Stomach (tissue), 9 donors: ENCODE results near the gene OBSL1. TPM values are rescaled to one million over a fixed set of nuclear protein-coding genes. Genes with fewer than 3 reads are reported as not detected.

Experiments
- DNase-seq, 2 donors: peaks; one replicate each; pipeline versions ENCODE4 v3.0.0 to v3.0.0-alpha.2; 2013 to 2019
- H3K27ac ChIP-seq, 5 donors: fragments of 200-600 bp in 4 of 5; sonication (generic) in 4 of 5; one replicate each; pipeline ENCODE4 v1.5.1; 2013 to 2019; ENCODE audit warnings: mild to moderate bottlenecking in 1 of 5, moderate library complexity in 1 of 5
- H3K27me3 ChIP-seq, 3 donors: fragments of 200-600 bp; sonication (generic); one replicate each; pipeline ENCODE4 v1.5.1; 2017 to 2019; ENCODE audit warnings: mixed run types in 1 of 3
- H3K36me3 ChIP-seq, 4 donors: fragments of 200-600 bp; sonication (generic); 1 replicate in 3 of 4; 2 replicates in 1 of 4; pipeline ENCODE4 v1.5.1; 2016 to 2019
- H3K4me1 ChIP-seq, 4 donors: fragments of 200-600 bp; sonication (generic); one replicate each; pipeline ENCODE4 v1.5.1; 2016 to 2019
- H3K4me3 ChIP-seq, 4 donors: fragments of 200-600 bp; sonication (generic) in 3 of 4; one replicate each; pipeline ENCODE4 v1.5.1; 2016 to 2019; ENCODE audit warnings: mild to moderate bottlenecking in 1 of 4
- H3K9me3 ChIP-seq, 4 donors: fragments of 200-600 bp; sonication (generic); one replicate each; pipeline ENCODE4 v1.5.1; 2016 to 2019
- EP300 ChIP-seq: sonication (generic); formaldehyde crosslinking; IDR thresholded peaks from one replicate; pipeline ENCODE4 v1.6.1; 2017; ENCODE audit warnings: antibody characterized with exemption
- POLR2A ChIP-seq, 4 donors: fragments of 450-650 bp; IDR thresholded peaks; one replicate each; pipeline ENCODE4 v1.6.1; 2016; ENCODE audit warnings: antibody characterized with exemption in 4 of 4, control low read depth in 2 of 4, mild to moderate bottlenecking in 1 of 4, moderate library complexity in 1 of 4
- POLR2AphosphoS5 ChIP-seq, 3 donors: sonication (generic); formaldehyde crosslinking; IDR thresholded peaks; one replicate each; pipeline ENCODE4 v1.6.1; 2016; ENCODE audit warnings: antibody characterized with exemption in 3 of 3
- WGBS, 5 donors: extraction: QIAGEN DNeasy Blood & Tissue Kit in 3 of 5; methylation state at CpG; one replicate each; pipeline versions ENCODE4 v1.1.5 to v1.1.7; 2013 to 2018; 5-methylcytosine and 5-hydroxymethylcytosine counted together
- intact Hi-C: fragments of 100-400 bp; cut with DNase I; formaldehyde crosslinking; loops from one replicate; pipeline ENCODE4 v1.15.1; 2023; ENCODE audit warnings: low total_unique reads
- polyA plus RNA-seq, 3 donors: library from polyadenylated mRNA; stranded (reverse); fragments of 200-250 nt; gene quantifications; one replicate each; pipeline ENCODE4 v1.2.3, GENCODE V29; 2013
- total RNA-seq, 5 donors: library from RNA; depleted of rRNA; stranded (reverse); fragments of >200 nt; gene quantifications; one replicate each; pipeline versions ENCODE4 v1.1.0 to v1.2.3, GENCODE V29; 2014 to 2016
- TF ChIP-seq, protein P1 (sequence below), 7 experiments: fragments of 450-650 bp in 4 of 7; fragments of 200-600 bp in 3 of 7; sonication (generic) in 3 of 7; IDR thresholded peaks; one replicate each; pipeline ENCODE4 v1.5.1; 2016 to 2019; ENCODE audit warnings: antibody characterized with exemption in 7 of 7, control low read depth in 2 of 7, mild to moderate bottlenecking in 1 of 7
- donor health status: healthy with polysubstance abuse.
- donor health status: Bipolar disorder and iron deficiency.
- donor health status: healthy.

OBSL1 gene
- total and polyA plus RNA-seq, 8 donors = 19.8 to 62.1 (median 41.5) TPM

DNA sequence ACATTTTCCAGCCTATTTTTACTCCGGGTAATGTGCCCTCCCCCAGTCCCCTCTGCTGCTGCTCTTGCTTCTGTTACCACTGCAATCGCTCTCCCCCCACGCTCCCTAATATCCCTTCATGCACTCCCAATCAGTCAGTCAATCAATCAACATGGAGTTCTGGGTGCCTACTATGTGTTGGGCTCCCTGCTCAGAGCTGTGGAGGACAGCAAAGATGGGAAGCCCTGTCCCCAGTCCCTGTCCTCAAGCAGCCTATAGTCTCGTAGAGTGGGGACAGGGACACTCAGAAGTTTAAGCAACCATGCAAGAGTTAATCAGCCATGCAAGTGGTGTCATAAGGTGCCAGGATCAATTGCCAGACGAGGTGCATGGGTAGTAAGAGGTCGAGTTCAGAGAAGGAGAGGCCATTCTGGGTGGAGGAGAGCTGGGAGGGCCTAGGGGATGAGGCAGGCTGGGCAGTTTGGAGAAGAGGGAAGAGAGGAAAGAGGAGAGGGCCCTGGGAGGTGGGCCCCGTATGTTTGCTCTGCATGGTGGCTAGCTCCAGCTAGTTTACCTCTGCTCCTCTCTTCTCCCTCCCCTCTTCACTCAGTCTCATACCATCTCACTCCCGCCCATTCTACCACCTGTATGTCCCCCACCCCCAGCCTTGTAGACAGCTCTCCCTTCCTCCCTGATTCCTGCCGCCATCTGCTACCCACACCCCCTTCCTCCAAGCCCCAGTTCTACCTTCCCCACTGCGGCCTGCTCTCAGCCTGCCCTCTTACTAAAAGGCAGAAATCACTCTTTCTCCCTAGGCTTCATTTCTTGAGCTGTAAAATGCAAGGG is 53.2 kb downstream of the OBSL1 start:
- intact Hi-C loops = no loop called here
- H3K36me3 ChIP-seq = no peaks in the 10 kb centered on the region
- TF ChIP-seq POLR2AphosphoS5 (IDR thresholded peaks at IDR 0.05) (no peak), EP300 (no peak), POLR2A (IDR thresholded peaks at IDR 0.05) (no peak)
- TF ChIP-seq, protein P1, sequence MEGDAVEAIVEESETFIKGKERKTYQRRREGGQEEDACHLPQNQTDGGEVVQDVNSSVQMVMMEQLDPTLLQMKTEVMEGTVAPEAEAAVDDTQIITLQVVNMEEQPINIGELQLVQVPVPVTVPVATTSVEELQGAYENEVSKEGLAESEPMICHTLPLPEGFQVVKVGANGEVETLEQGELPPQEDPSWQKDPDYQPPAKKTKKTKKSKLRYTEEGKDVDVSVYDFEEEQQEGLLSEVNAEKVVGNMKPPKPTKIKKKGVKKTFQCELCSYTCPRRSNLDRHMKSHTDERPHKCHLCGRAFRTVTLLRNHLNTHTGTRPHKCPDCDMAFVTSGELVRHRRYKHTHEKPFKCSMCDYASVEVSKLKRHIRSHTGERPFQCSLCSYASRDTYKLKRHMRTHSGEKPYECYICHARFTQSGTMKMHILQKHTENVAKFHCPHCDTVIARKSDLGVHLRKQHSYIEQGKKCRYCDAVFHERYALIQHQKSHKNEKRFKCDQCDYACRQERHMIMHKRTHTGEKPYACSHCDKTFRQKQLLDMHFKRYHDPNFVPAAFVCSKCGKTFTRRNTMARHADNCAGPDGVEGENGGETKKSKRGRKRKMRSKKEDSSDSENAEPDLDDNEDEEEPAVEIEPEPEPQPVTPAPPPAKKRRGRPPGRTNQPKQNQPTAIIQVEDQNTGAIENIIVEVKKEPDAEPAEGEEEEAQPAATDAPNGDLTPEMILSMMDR (IDR thresholded peaks at IDR 0.05) = no peak
- no peak overlapping the region for H3K27ac ChIP-seq
- DNase-seq = no peak
- no peaks in the 10 kb centered on the region for H3K9me3 ChIP-seq
- H3K4me3 ChIP-seq = no peak overlapping the region
- 53 to 61% (median 55%) methylated on average over 10 of the region's 10 CpGs for WGBS, 5 donors
- peaks cover 13 to 32% (median 30%) of the 10 kb centered on the region in 4 donors for H3K4me1 ChIP-seq
- peaks cover 0 to 94% (median 78%) of the 10 kb centered on the region in 3 donors for H3K27me3 ChIP-seq

DNA sequence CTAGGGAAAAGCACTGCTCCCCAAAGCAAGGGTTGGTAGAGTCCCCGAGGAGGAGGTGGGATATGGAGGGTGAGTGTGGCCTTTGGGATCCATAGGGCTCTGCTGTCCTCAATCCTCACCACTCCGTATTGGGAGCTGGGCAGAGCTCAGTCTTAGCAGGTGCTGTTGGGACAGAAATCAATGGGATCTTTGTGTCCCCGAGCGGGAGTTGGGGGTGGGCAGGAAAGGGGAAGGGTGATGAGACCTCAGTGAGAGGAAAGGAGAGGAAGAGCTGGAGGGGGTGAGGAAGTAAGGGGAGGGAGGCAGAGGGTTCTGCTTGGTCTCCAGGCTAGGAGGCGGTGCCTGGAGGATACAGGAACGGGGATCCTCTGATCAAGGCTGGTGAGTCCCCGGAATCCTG is 54.5 kb downstream of the OBSL1 start:
- DNase-seq = no peak
- intact Hi-C loops = no loop called here
- Histone ChIP-seq H3K4me1 (peaks cover under 1 to 28% (median 20%) of the 10 kb centered on the region in 4 donors), H3K27me3 (peaks cover 0 to 94% (median 78%) of the 10 kb centered on the region in 3 donors), H3K27ac (no peak overlapping the region), H3K36me3 (no peaks in the 10 kb centered on the region), H3K4me3 (no peak overlapping the region), H3K9me3 (no peaks in the 10 kb centered on the region)
- WGBS, 5 donors = 58 to 63% (median 60%) methylated on average over 7 of the region's 7 CpGs
- no peak for TF ChIP-seq EP300
- TF ChIP-seq, protein P1 (IDR thresholded peaks at IDR 0.05) = no peak

DNA sequence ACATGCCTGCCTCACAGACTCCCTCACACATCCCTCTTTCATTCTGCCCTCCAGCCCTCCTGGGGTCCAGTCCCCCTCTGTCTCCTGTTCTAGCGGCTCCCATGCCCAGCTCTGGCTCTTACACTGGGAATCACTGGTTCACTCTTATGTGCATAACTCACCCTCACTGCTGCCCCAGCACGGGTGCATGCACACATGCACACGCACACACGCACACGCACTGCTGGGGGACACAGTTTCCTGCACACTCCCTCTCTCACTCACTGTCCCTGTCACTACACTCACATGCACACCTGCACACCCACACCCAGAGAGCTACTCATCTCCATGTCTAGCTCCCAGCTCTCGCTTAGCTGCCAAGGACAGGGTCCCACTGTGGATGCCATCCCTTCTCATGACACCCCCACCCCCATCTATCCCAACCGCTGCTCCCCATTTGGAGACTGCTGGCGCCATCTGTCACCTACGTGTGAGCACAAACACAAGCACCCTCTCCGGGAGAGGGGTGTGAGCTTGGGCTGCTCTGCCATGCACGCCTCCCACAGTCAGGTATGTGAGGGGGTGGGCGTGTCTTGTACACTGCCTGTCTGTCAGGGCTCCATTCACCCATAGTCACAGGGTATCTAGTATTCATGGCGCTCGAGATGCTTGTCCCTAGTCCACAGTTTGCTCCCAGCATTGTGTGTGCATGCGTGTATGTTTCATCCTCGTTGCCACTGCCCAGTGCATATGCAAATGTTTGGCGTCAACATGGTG is 55.3 kb downstream of the OBSL1 start:
- intact Hi-C loops = no loop called here
- no peak for DNase-seq
- WGBS, 5 donors = 46 to 65% (median 55%) methylated on average over 15 to 17 of the region's 17 CpGs
- no peaks in the 10 kb centered on the region for H3K9me3 ChIP-seq
- no peak overlapping the region for H3K4me3 ChIP-seq
- H3K36me3 ChIP-seq = no peaks in the 10 kb centered on the region
- TF ChIP-seq EP300 = no peak
- TF ChIP-seq POLR2AphosphoS5 (IDR thresholded peaks at IDR 0.05) = no peak
- TF ChIP-seq, protein P1 (IDR thresholded peaks at IDR 0.05) = no peak
- no peak for TF ChIP-seq POLR2A (IDR thresholded peaks at IDR 0.05)
- no peak overlapping the region for H3K27ac ChIP-seq
- peaks cover 0 to 20% (median 13%) of the 10 kb centered on the region in 4 donors for H3K4me1 ChIP-seq
- H3K27me3 ChIP-seq = peaks cover 0 to 94% (median 78%) of the 10 kb centered on the region in 3 donors

DNA sequence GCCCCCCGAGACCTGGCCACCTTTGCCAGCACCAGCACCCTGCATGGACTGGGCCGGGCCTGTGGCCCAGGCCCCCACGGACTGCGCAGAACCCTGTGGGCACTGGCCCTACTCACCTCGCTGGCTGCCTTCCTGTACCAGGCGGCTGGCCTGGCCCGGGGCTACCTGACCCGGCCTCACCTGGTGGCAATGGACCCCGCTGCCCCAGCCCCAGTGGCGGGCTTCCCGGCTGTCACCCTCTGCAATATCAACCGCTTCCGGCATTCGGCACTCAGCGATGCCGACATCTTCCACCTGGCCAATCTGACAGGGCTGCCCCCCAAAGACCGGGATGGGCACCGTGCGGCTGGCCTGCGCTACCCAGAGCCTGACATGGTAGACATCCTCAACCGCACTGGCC is 56.5 kb downstream of the OBSL1 start:
- Histone ChIP-seq H3K27ac (no peak overlapping the region), H3K27me3 (peaks cover 0 to 94% (median 78%) of the 10 kb centered on the region in 3 donors), H3K4me3 (no peak overlapping the region), H3K4me1 (peaks cover 5 to 28% (median 21%) of the 10 kb centered on the region in 4 donors), H3K36me3 (no peaks in the 10 kb centered on the region), H3K9me3 (no peaks in the 10 kb centered on the region)
- DNase-seq = no peak
- TF ChIP-seq EP300 (no peak), POLR2A (IDR thresholded peaks at IDR 0.05) (no peak), POLR2AphosphoS5 (IDR thresholded peaks at IDR 0.05) (no peak)
- TF ChIP-seq, protein P1 (IDR thresholded peaks at IDR 0.05) = no peak
- intact Hi-C loops = no loop called here
- WGBS, 5 donors = 81 to 87% (median 85%) methylated on average over 12 to 21 of the region's 21 CpGs
